CD4-positive, alpha-beta T cell treated with Interleukin-4 for 1 hour (primary cell): ENCODE measurements around the gene KLF15.
"Not testable (repeated sequence)": the region's sequence is repeated elsewhere in the genome, so short reads cannot be mapped to it uniquely, and the experiment has no call there.

Experiments used
- DNase-seq, 2 donors: peaks; one replicate each; pipeline ENCODE4 v3.0.0-alpha.2; 2020 to 2022

Gene KLF15

GRCh38 chr3:126345641-126346460, 11.4 kb downstream of the KLF15 start:
- DNase-seq = peak in 1 of 2 donors; percentile 8

- DNase-seq = peak in 1 of 2 donors; percentile 1
These were observed 12.0 kb downstream of the KLF15 start for GRCh38 chr3:126345231-126345630.

- peak in 1 of 2 donors; percentile 4 for DNase-seq
These were observed 12.7 kb downstream of the KLF15 start for GRCh38 chr3:126344380-126345041.

- DNase-seq = no peak
These were observed 13.6 kb downstream of the KLF15 start for GRCh38 chr3:126343649-126344035.

GRCh38 chr3:126342991-126343648, 14.1 kb downstream of the KLF15 start:
- no peak for DNase-seq

- no peak for DNase-seq
These were observed 15.0 kb downstream of the KLF15 start for GRCh38 chr3:126342211-126342610.

GRCh38 chr3:126341755-126342150, 15.5 kb downstream of the KLF15 start:
- no peak for DNase-seq

GRCh38 chr3:126340943-126341754, 16.1 kb downstream of the KLF15 start:
- DNase-seq = peak in 1 of 2 donors; percentile 3

- DNase-seq = no peak
These were observed 16.6 kb downstream of the KLF15 start for GRCh38 chr3:126340596-126340942.

- DNase-seq = peak in 1 of 2 donors; percentile 1
These were observed 17.1 kb downstream of the KLF15 start for GRCh38 chr3:126340081-126340511.

- DNase-seq = peak in 1 of 2 donors; percentile 3
These were observed 17.7 kb downstream of the KLF15 start for GRCh38 chr3:126339466-126339865.

- peak in 1 of 2 donors; percentile 1 for DNase-seq
These were observed 18.4 kb downstream of the KLF15 start for GRCh38 chr3:126338790-126339288.

GRCh38 chr3:126337980-126338651, 19.1 kb downstream of the KLF15 start:
- DNase-seq = peak in 1 of 2 donors; percentile 4

GRCh38 chr3:126331812-126332336, 25.3 kb downstream of the KLF15 start:
- not testable (repeated sequence) for DNase-seq

- no peak for DNase-seq
These were observed 27.1 kb downstream of the KLF15 start for GRCh38 chr3:126329927-126330725.

- DNase-seq = no peak
These were observed 30.6 kb downstream of the KLF15 start for GRCh38 chr3:126326629-126327028.

GRCh38 chr3:126322181-126322967, 34.8 kb downstream of the KLF15 start:
- DNase-seq = no peak

GRCh38 chr3:126321490-126321889, 35.7 kb downstream of the KLF15 start:
- DNase-seq = no peak

GRCh38 chr3:126320517-126321293, 36.5 kb downstream of the KLF15 start:
- DNase-seq = no peak
